C4-2B (cell line): ENCODE measurements around the gene PDE1A.

ENCODE experiments used
- H3K27ac ChIP-seq: fragments of 450-650 bp; 2 replicates; pipeline ENCODE4 v1.5.1; 2017
- ZFX ChIP-seq: fragments of 450-650 bp; IDR thresholded peaks from 2 replicates; pipeline ENCODE4 v1.6.1; 2017
- TF ChIP-seq, protein P1 (sequence below): fragments of 450-650 bp; conservative IDR thresholded peaks from 2 replicates; pipeline ENCODE4 v1.5.1; 2017; ENCODE audit warnings: mild to moderate bottlenecking

PDE1A gene

GRCh38 chr2:182241936-182242335 is 184.9 kb downstream of the PDE1A start:
- TF ChIP-seq, protein P1, sequence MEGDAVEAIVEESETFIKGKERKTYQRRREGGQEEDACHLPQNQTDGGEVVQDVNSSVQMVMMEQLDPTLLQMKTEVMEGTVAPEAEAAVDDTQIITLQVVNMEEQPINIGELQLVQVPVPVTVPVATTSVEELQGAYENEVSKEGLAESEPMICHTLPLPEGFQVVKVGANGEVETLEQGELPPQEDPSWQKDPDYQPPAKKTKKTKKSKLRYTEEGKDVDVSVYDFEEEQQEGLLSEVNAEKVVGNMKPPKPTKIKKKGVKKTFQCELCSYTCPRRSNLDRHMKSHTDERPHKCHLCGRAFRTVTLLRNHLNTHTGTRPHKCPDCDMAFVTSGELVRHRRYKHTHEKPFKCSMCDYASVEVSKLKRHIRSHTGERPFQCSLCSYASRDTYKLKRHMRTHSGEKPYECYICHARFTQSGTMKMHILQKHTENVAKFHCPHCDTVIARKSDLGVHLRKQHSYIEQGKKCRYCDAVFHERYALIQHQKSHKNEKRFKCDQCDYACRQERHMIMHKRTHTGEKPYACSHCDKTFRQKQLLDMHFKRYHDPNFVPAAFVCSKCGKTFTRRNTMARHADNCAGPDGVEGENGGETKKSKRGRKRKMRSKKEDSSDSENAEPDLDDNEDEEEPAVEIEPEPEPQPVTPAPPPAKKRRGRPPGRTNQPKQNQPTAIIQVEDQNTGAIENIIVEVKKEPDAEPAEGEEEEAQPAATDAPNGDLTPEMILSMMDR: no peak
- TF ChIP-seq ZFX: no peak
- no peak overlapping the region for H3K27ac ChIP-seq

- TF ChIP-seq ZFX: no peak
- TF ChIP-seq, protein P1: peak; percentile 63
Measured at GRCh38 chr2:182240862-182241371, 185.9 kb downstream of the PDE1A start.

DNA sequence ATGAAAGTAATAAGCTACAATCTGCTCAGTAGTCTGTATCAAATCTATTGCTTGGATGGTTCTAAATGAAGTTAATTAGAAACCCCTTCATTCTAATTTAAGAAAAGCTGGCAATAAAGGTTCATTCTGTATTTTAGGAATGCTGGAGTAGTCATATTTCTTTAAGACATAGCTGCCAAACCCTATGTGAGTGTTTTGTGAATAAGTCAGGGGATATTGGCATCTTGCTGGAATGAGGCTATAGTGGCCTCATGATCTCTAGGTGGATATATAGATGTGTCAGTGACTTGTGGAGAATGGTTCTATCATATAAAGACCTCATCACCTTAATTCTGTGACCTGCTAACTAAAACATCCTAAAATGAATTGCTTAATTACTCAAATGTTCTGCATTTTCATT is 196.3 kb downstream of the PDE1A start:
- TF ChIP-seq ZFX: no peak
- TF ChIP-seq, protein P1: no peak
- H3K27ac ChIP-seq: no peak overlapping the region

More at GRCh38 chr2:182240862-182241371, 185.9 kb downstream of the PDE1A start:
- H3K27ac ChIP-seq: no peak overlapping the region

GRCh38 chr2:182229297-182229696 is 197.5 kb downstream of the PDE1A start:
- no peak overlapping the region for H3K27ac ChIP-seq
- no peak for TF ChIP-seq ZFX
- TF ChIP-seq, protein P1: no peak

DNA sequence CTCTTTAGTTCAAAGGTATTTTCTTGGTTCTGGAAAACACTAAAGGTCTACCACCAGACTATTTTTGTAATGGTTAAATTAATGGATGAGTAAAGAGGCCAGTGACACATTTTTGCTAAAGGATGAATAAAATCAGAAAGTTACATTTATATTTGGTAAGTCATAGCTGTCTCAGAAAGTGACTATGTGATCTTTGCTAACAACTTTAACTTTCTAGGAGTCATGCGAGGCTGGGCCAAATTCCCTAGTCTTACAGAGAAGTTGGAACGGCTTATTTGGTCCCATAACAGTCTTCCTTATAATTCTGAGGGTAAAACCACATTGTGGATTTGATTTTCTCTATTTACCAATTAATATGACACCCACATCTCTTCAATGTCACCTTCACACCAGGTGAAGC is 198.1 kb downstream of the PDE1A start:
- TF ChIP-seq ZFX: no peak
- TF ChIP-seq, protein P1: no peak
- no peak overlapping the region for H3K27ac ChIP-seq

- no peak overlapping the region for H3K27ac ChIP-seq
- TF ChIP-seq ZFX: no peak
- TF ChIP-seq, protein P1: no peak
Measured at GRCh38 chr2:182228073-182228473, 198.8 kb downstream of the PDE1A start.

GRCh38 chr2:182226807-182227206 is 200.0 kb downstream of the PDE1A start:
- TF ChIP-seq, protein P1: no peak
- no peak for TF ChIP-seq ZFX
- H3K27ac ChIP-seq: no peak overlapping the region
